Measurements from ENCODE around the gene PTGER3.
A peak's percentile ranks its signal among the peaks of the same experiment; 100 is the strongest.

The PTGER3 gene

DNA sequence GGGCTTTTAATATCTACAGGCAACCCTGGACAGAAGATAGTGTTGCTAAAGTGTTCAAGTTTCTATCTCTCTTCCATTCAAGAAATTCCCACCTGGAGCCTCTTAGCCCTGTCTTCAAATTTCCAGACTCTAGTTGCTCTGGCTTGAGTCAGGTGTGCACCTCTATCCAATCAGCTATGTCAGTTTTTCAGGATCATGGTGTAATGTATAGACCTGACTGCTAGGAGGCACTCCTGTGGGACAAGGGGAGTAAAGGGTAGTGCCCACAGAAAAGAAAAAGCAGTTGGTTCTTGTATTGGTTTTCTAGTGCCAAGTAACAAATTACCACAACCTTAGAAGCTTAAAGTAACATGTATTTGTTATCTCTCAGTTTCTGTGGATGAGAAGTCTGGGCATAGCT is 39.4 kb upstream of the PTGER3 start:
- DNase-seq (ENCODE audit: low spot score) = no peak
- TF ChIP-seq CTCF (IDR thresholded peaks at IDR 0.05; ENCODE audit: extremely low read depth, missing control alignments) = no peak

- no peak for DNase-seq (ENCODE audit: low spot score)
- no peak for TF ChIP-seq CTCF (IDR thresholded peaks at IDR 0.05; ENCODE audit: extremely low read depth, missing control alignments)
Measured at GRCh38 chr1:71086331-71086730, 38.7 kb upstream of the PTGER3 start.

GRCh38 chr1:71083271-71083670 is 35.7 kb upstream of the PTGER3 start:
- no peak for DNase-seq (ENCODE audit: low spot score)
- TF ChIP-seq CTCF (IDR thresholded peaks at IDR 0.05; ENCODE audit: extremely low read depth, missing control alignments) = no peak

DNA sequence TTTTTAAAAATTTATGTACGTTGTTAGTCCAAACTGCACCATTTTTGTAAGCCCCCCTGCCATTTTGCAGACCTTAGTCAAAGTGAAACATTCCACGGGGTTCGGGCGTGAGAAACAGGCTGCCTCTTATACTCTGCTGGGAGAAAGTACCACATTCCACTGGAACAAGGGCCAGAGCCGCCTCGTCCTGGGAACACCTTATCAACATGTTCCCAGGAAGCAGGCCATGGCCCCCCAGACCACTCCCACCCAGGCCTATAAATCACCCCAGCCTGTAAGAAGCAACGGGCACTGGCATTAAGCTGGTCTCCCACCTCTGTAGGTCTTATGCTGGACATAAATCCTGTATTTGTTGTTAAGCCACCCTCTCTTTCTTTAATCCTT is 34.1 kb upstream of the PTGER3 start:
- no peak for DNase-seq (ENCODE audit: low spot score)
- no peak for TF ChIP-seq CTCF (IDR thresholded peaks at IDR 0.05; ENCODE audit: extremely low read depth, missing control alignments)

GRCh38 chr1:71080739-71081696 is 33.4 kb upstream of the PTGER3 start, which contains the start of gene ZRANB2:
ZRANB2 (minus strand) TSS chr1:71081035; CDS start chr1:71080995, 40 bp downstream.
- peak; percentile 30 for TF ChIP-seq CTCF (IDR thresholded peaks at IDR 0.05; ENCODE audit: extremely low read depth, missing control alignments)
- DNase-seq (ENCODE audit: low spot score) = peak; percentile 88

- peak; percentile 4 for DNase-seq (ENCODE audit: low spot score)
- no peak for TF ChIP-seq CTCF (IDR thresholded peaks at IDR 0.05; ENCODE audit: extremely low read depth, missing control alignments)
Measured at GRCh38 chr1:71080230-71080738, 32.7 kb upstream of the PTGER3 start.

GRCh38 chr1:71074681-71075080 is 27.1 kb upstream of the PTGER3 start:
- no peak for DNase-seq (ENCODE audit: low spot score)
- no peak for TF ChIP-seq CTCF (IDR thresholded peaks at IDR 0.05; ENCODE audit: extremely low read depth, missing control alignments)

Data from GM20000 (cell line).